Measurements from ENCODE around the gene SLC27A6.

DNA sequence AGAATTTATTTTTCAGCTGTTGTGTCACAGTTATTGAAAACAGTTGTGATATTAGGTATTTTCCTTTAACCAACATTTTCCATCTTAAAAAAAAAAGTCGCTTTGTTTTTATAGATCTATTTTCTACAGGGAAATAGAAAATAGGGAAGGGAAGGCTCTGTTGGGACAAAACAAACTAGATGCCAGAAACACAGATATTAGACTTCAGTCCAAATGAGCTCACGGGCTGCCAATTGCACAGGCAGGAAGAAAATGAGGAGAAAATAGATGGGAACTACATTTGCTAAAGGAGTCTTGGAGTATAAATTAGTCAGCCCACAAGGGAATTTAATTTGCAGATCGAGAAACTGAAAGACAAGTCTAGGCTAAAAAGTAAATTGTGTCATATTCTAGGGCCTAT, 107.8 kb downstream of the SLC27A6 start:
- TF ChIP-seq, protein P1, sequence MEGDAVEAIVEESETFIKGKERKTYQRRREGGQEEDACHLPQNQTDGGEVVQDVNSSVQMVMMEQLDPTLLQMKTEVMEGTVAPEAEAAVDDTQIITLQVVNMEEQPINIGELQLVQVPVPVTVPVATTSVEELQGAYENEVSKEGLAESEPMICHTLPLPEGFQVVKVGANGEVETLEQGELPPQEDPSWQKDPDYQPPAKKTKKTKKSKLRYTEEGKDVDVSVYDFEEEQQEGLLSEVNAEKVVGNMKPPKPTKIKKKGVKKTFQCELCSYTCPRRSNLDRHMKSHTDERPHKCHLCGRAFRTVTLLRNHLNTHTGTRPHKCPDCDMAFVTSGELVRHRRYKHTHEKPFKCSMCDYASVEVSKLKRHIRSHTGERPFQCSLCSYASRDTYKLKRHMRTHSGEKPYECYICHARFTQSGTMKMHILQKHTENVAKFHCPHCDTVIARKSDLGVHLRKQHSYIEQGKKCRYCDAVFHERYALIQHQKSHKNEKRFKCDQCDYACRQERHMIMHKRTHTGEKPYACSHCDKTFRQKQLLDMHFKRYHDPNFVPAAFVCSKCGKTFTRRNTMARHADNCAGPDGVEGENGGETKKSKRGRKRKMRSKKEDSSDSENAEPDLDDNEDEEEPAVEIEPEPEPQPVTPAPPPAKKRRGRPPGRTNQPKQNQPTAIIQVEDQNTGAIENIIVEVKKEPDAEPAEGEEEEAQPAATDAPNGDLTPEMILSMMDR (IDR thresholded peaks at IDR 0.05) = no peak
- TF ChIP-seq EP300 (IDR thresholded peaks at IDR 0.05) (no peak), POLR2A (IDR thresholded peaks at IDR 0.05; ENCODE audit: low read depth) (no peak)
